ENCODE results near the gene INTS6. TPM values are rescaled to one million over a fixed set of nuclear protein-coding genes. Genes with fewer than 3 reads are reported as not detected.
A peak's percentile ranks its signal among the peaks of the same experiment; 100 is the strongest.

INTS6 gene, protein sequence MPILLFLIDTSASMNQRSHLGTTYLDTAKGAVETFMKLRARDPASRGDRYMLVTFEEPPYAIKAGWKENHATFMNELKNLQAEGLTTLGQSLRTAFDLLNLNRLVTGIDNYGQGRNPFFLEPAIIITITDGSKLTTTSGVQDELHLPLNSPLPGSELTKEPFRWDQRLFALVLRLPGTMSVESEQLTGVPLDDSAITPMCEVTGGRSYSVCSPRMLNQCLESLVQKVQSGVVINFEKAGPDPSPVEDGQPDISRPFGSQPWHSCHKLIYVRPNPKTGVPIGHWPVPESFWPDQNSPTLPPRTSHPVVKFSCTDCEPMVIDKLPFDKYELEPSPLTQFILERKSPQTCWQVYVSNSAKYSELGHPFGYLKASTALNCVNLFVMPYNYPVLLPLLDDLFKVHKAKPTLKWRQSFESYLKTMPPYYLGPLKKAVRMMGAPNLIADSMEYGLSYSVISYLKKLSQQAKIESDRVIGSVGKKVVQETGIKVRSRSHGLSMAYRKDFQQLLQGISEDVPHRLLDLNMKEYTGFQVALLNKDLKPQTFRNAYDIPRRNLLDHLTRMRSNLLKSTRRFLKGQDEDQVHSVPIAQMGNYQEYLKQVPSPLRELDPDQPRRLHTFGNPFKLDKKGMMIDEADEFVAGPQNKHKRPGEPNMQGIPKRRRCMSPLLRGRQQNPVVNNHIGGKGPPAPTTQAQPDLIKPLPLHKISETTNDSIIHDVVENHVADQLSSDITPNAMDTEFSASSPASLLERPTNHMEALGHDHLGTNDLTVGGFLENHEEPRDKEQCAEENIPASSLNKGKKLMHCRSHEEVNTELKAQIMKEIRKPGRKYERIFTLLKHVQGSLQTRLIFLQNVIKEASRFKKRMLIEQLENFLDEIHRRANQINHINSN
- total RNA-seq (74.7 TPM in 2 replicates), polyA plus RNA-seq (15.4 and 18.7 TPM in 2 replicates), polyA minus RNA-seq (26.5 and 38.9 TPM in 2 replicates)
- total RNA-seq (2013), result 53.2 TPM

DNA sequence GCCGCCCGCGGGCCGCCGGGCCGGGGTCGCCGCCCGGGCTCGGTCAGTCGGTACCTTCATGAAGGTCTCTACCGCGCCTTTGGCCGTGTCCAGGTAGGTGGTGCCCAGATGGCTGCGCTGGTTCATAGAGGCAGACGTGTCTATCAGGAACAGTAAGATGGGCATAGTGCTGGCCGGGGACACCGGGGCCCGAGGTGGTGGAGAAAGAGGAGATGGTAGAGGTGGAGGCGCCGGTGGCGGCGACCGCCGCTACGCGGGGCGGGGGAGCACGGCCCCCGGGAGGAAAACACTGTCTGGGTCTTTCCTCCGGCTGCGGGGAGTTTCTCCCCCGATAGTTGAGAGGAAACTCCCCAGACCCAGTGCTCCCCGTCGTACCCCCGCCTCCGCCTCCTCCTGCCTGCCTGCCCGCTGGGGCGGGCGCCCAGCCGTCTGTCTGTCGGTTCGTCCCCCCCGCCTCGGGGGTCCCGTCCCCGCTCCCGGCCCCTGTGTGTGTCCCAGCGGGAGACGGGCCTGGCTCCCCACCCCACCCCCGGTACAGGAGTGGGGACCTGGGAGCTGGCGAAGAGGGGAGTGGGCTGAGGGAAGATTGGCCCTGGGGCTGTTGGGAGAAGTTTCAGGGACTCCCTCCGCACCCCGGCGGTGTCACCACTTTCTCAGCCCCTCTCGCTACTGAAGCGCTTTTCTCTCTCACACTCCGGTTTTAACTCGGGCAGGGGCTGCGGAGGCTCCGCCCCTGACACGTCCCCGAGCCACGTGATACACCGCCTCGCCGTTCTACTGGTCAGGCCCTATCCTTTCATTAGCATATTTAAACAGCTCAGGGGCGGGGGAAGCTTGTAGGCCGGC, at the start of gene INTS6:
INTS6 (minus strand) TSS at position 676 of the 846 bp plus-strand sequence; CDS start at position 165, 511 bp downstream.
- under 1% methylated on average over 61 of the region's 69 CpGs for whole genome bisulfite sequencing (ENCODE audit: insufficient coverage)
- Histone ChIP-seq H3K79me2 (ENCODE audit: control insufficient read depth, insufficient read depth, low read length) (peaks cover 12% of the 10 kb centered on the region), H3K27me3 (replicated peaks in 1 of 4; ENCODE audit: control extremely low read depth in 1 of 4, control insufficient read depth in 3 of 4, insufficient read depth in 4 of 4, low read length in 3 of 4) (no peaks in the 10 kb centered on the region), H3K36me3 (replicated peaks in 1 of 2; ENCODE audit: control extremely low read depth in 1 of 2, control insufficient read depth in 1 of 2, extremely low read depth in 1 of 2, insufficient read depth in 2 of 2, low read length in 1 of 2) (peaks cover 0 to 13% of the 10 kb centered on the region in 2 experiments), H4K20me1 (ENCODE audit: control insufficient read depth, insufficient read depth, low read length, poor library complexity, severe bottlenecking) (no peaks in the 10 kb centered on the region), H2AFZ (ENCODE audit: insufficient read depth, low read depth, low read length, poor library complexity, severe bottlenecking) (peak within 1 kb of the TSS; percentile 63), H3K4me1 (ENCODE audit: control insufficient read depth in 2 of 2, insufficient read depth in 2 of 2, low read length in 2 of 2) (peaks cover 25 to 28% of the 10 kb centered on the region in 2 donors), H3K4me2 (replicated peaks; ENCODE audit: low read depth, low read length, poor library complexity, severe bottlenecking) (peak within 1 kb of the TSS; percentile 91), H3K9me3 (ENCODE audit: control extremely low read depth in 1 of 3, control insufficient read depth in 2 of 3, insufficient read depth in 1 of 3, low read length in 2 of 3) (peaks cover 0 to 14% (median 5%) of the 10 kb centered on the region in 3 donors), H3K4me3 (ENCODE audit: control extremely low read depth in 1 of 5, extremely low read depth in 1 of 5, insufficient read depth in 1 of 5, low read depth in 2 of 5, low read length in 4 of 5) (peak within 1 kb of the TSS; percentile 81 to 93 (median 87)), H3K9ac (ENCODE audit: low read length) (peak within 1 kb of the TSS; percentile 89), H3K27ac (ENCODE audit: low read length in 2 of 2) (peak within 1 kb of the TSS; percentile 95 to 98)
- intact Hi-C loops (cut with micrococcal nuclease), result loop anchor here (1.0 to 2.0 kb wide), 5 partner anchors 132 to 998 kb away; partner anchors contain the start of genes VPS36 and WDFY2
- no peaks in the 10 kb centered on the region for H3K9me3 Mint-ChIP-seq (ENCODE audit: insufficient read depth)
- TF ChIP-seq EZH2 (IDR thresholded peaks at IDR 0.05; ENCODE audit: borderline replicate concordance, insufficient read depth, low read depth, low read length, poor library complexity, severe bottlenecking), result no peak
- no peak for TF ChIP-seq CTCF (IDR thresholded peaks at IDR 0.05)
- DNase-seq, result peak; percentile 100
- H3K27me3 Mint-ChIP-seq, result no peaks in the 10 kb centered on the region
- peak within 1 kb of the TSS; percentile 97 for H3K27ac Mint-ChIP-seq
- peaks cover 48% of the 10 kb centered on the region for H3K4me1 Mint-ChIP-seq
- peak; percentile 73 for ATAC-seq (ENCODE audit: low read depth)
- POLR2A ChIA-PET, result interaction anchor here (0.7 to 2.8 kb wide), 21 partner anchors 9 to 1661 kb away, joined by 3 to 33 read pairs (median 3); partner anchors contain the start of genes ALG11, TRIM13 and WDFY2
- H3K4me3 Mint-ChIP-seq, result peak within 1 kb of the TSS; percentile 95
- CTCF ChIA-PET, result interaction anchor here (0.5 to 3.3 kb wide), 14 partner anchors 18 to 351 kb away, joined by 3 to 18 read pairs (median 6); no protein-coding TSS in a partner anchor

All from B cell (primary cell).